ENCODE data around the gene VGLL3.

- TF ChIP-seq CTCF (IDR thresholded peaks at IDR 0.05), result no peak
- TF ChIP-seq ZFX (IDR thresholded peaks at IDR 0.05; ENCODE audit: borderline replicate concordance), result no peak
Observed at GRCh38 chr3:86934851-86935250, 56.1 kb downstream of the VGLL3 start.
